Left renal cortex interstitium (tissue), 4 donors: ENCODE data around the gene TSR3. TPM values are rescaled to one million over a fixed set of nuclear protein-coding genes. Genes with fewer than 3 reads are reported as not detected.
"Not testable (repeated sequence)": the region's sequence is repeated elsewhere in the genome, so short reads cannot be mapped to it uniquely, and the experiment has no call there.

Source experiments
- DNase-seq, 4 donors: peaks; one replicate each; pipeline ENCODE4 v3.0.0-alpha.2; 2013; ENCODE audit warnings: low read depth in 4 of 4, low spot score in 2 of 4, missing footprints in 1 of 4
- polyA plus RNA-seq, 4 donors: library from polyadenylated mRNA; unstranded; fragments of 120-200 nt; gene quantifications; one replicate each; pipeline ENCODE4 v1.2.1, GENCODE V29; 2013; ENCODE audit not compliant: insufficient read length in 4 of 4

Gene TSR3
- polyA plus RNA-seq, 4 donors: 38.3 to 80.2 (median 54.4) TPM

DNA sequence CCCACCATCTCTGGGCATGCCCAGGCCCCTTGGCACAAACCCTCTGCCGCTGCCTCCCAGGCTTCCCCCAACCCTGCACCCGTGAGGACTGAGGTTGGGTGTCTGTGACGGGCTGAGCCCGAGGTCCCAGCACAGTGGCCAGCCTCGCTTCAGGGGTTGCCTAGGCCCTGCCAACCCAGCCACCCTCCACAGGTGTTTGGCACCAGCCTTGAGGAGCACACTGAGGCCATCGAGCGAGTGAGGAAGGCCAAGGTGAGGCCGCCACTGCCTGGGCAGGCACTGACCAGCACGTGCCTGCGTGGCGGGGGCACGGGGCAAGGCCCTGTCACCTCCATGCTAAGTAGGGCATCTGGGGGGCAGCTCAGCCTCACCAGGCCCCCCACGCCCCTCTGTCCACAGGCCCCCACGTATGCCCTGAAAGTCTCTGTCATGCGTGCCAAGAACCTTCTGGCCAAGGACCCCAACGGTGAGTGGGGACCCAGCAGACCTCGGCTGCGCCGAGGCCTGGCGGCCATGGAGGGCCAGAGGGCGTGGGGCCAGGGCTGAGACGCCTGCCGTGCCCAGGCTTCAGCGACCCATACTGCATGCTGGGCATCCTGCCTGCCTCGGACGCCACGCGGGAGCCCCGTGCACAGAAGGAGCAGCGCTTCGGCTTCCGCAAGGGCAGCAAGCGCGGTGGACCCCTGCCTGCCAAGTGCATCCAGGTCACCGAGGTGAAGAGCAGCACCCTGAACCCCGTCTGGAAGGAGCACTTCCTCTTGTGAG is 10.8 kb downstream of the TSR3 start:
- no peak for DNase-seq

GRCh38 chr16:1338855-1339675 is 12.6 kb downstream of the TSR3 start:
- no peak for DNase-seq

DNA sequence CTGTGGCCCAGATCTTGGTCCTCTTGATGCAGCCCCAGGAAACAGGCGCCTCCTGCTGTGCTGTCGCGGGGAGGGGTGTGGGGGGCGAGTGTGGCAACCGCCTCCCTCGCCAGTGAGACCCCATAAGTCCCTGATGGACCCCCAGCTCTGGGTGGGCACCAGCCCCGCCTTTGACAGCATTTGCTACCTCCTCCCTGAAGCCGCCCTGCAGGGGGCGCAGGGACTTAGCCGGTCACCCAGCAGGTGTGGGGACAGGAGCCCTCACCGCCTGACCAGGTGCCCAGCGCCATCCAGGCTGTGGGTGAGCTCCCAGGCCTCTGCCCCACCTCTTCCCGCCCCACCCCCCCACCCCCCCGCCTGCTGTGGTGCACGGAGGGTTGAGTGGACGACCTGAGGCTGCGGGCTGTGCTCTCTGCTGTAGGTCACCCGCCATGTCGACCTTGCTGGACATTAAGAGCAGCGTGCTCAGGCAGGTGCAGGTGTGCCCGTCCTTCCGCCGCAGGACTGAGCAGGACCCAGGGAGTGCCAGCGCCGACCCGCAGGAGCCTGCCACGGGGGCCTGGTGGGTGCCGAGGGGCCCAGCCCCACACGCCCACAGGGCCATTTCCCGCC is 13.5 kb downstream of the TSR3 start:
- DNase-seq: no peak

DNA sequence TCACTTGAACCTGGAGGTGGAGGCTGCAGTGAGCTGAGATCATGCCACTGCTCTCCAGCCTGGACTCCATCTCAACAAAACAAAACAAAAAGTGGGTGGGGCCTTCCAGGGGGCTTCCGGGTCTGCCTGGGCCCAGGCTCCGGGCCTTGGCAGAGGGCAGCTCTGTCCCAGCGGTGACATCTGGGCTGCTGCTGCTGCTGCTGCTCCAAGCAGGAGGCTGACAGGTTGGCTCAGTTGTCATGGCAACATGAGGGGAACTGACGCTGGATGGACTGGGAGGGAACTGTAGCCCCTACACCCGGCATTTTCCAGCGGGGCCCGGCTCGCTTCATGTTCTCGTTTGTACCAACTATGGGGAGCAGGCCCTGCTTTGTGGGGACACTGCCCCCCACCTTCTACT is 14.2 kb downstream of the TSR3 start:
- DNase-seq: no peak

GRCh38 chr16:1336619-1337018 is 15.1 kb downstream of the TSR3 start:
- no peak for DNase-seq

DNA sequence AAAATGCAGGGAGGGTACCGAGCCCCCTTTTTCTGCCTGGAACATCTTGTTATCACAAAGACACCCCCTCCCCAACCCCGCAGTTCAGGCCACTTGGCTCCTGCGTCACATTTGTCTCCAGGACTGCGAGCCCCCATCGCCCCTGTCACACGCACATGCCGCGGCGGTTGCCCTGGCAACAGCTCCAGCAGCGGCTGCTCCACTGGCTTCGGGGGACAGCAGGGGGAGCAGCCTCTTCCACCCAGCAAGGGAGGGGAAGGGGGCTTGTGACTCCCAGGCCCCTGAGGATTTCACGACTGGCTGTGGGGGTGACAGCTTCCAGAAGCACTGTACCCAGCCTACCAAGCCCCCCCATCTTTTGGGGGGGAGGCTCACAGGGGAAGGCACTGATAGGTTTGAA is 15.7 kb downstream of the TSR3 start:
- no peak for DNase-seq

- DNase-seq: no peak
Observed at GRCh38 chr16:1335211-1335971, 16.3 kb downstream of the TSR3 start.

DNA sequence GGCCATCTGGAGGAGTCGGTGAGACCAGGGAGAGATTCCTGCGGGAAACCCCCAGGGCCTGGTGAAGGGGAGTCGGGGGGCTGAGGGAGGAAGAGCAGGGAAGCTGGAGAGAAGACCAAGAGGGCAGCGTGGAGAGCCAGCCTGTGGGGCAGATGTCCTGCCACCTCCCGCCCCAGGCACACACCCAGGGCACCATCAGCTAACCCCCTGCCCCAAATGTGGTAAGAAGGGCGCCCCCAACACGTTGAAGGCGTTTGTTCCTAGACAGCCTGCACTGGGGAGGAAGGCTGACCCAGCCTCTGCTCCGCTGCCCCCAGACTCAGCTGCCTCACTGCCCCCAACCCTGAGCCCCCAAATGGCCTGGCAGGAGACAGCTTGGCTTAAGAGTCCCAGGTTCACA is 16.9 kb downstream of the TSR3 start:
- DNase-seq: no peak

- DNase-seq: no peak
Observed at GRCh38 chr16:1333854-1334700, 17.6 kb downstream of the TSR3 start.

DNA sequence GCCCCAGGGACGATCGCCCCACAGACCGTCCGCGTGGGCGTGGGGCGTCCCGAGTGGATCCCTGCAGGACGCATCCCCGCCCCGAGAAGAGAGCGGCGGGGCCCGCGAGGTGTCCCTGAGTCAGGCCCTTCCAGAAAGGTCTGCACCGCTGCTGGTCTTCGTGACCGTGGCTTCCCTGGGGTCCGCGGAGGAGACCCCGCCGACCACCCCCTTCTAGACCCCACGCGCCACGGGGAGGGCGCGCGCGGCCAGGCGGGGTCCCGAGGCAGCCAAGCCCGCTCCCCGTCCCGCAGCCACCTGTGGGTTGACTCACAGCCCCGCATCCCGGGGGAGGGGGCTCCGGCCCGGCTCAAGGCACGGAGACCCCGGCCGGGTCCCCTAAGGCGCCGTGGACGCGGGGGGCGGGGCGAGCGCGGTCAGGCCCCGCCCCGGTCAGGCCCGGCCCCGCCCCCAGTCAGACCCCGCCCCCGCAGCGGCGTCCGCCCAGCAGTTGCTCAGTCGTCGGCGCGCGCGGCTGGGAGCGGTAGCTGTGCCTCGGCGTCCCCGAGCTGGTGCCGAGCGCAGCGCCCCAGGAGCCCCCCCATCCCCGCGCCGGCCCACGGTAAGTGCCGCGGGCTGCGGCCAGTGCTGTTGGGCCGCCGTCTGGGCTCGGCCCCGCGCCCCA is 18.4 kb downstream of the TSR3 start, which contains the start of gene BAIAP3:
Gene BAIAP3, plus strand, starts transcription at position 497 of the 664 bp plus-strand sequence. CDS start 4,905 bp downstream, outside the sequence.
- DNase-seq: no peak

DNA sequence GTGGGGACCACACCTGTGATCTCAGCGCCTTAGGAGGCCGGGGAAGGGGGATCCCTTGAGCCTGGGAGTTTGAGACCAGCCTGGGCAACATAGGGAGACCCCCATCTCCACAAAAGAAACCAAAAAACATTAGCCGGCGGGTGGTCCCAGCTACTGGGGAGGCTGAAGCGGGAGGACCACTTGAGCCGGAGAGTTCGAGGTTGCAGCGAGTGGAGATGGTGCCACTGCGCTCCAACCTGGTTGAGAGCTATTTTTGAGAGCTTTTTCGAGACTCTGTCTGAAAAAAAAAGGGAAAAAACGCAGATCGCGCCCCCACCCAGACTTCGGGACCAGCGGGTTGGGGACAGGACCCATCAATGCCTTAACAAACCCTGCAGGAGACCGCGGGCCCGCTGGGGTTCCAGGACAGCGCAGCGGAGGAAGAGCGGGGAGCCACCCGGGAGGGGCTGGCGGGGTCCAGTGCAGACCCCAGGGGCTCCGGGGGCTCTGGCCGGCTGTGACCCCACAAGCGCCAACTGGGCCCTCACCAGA is 19.0 kb downstream of the TSR3 start:
- DNase-seq: no peak

GRCh38 chr16:1331712-1332617 is 19.7 kb downstream of the TSR3 start:
- DNase-seq: peak in 2 of 4 donors; percentile 64 to 81

DNA sequence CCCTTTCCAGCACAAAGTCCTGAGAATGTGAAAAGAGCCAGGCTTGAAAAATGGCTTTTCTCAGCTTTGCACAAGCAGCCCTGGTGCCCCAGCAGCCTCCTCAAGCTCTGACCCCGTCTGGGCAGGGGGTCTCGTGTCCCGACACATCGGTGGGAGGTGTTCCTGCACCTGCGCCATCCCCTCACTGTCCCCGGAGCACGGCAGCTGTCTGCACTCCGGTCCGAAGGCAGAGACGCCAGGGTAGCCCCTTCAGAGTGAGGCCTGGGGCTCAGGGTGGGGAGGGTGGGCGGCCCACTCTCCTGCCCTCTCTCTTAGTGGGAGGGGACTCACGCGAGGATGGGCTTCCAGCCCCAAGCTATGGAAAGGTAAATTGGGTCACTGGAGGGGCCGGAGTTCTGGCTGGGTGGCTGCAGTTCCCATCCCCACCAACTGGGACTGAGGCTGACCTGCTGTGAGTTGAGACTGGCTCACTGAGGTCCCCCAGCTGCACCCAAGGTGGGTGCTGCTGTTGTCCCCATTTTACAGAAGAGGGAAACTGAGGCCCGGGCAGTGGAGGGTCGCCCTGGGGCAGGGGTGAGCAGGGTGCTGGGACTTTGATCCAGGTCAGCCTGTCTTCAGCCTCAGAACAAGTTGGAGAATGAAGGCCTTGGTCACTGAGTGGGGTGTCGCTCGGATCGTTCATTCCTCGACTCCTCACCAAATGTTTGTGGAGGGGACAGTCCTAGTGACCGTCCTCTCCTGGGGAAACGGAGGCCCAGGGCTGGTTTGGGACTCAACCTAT is 20.6 kb downstream of the TSR3 start:
- DNase-seq: no peak

DNA sequence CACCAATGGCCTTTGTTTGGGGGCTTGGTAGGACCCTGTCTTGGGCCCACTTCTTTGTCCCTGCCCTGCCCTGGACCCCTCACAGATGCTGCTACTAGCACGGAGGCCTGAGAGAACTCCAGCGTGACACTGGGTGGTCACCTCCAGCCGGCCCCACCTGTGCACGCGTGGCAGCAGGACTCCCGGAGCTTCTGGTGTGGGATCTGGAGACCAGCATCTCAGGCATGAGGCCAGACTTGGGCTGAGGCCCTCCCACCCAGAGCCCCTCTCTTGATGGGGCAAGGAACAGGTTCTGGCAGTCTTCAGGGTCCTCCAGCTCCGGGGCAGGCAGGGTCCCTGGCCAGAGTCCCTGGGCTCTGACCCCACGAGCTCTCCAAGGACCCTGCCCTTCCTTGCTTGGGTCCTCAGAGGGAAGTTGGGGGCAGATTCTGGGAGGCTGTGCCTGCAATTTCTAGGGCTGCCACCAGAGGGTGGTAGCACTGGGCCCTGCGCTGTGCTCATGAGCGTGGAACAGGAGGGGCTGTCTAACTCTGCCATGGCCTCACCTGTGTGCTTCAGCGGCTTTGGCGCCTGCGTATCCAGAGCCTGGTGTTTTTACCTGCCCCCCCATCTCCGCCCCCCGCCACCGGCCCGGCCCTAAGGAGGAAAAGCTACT is 21.3 kb downstream of the TSR3 start:
- no peak for DNase-seq

DNA sequence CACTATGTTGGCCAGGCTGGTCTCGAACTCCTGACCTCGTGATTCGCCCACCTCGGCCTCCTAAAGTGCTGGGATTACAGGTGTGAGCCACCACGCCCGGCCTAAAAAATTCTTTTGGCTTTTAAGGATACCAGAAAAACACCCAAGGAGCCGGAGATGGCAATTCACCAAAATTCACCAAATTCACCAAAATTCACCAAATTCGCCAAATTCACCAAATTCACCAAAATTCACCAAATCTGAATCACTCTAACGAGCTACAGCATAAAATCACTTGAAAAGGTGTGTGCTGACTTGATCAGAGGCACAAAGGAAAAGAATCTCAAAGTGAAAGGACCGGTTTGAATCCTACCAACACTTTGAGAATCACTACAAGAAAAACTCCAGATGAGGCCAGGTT is 22.7 kb downstream of the TSR3 start:
- DNase-seq: not testable (repeated sequence)

GRCh38 chr16:1328136-1328535 is 23.5 kb downstream of the TSR3 start:
- not testable (repeated sequence) for DNase-seq

DNA sequence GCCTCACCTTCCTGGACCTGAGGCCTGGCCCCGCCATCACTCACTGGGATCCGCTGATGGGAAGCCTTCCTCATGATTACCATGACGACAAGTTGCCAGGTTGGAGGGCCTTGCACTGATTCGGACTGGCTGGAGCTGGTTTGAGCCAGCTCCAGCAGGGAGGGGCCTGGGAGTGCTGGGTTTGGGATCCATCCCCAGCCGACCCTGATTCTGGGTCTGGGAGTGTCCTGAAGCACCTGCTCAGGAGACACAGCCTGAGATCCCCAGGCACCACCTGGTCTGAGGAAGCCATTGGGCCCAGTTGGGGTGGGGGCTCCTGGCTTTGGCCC is 24.1 kb downstream of the TSR3 start:
- DNase-seq: no peak
